NT2/D1 (cell line): ENCODE results near the gene CMTM1.

ENCODE experiments used
- DNase-seq: peaks from one replicate; pipeline ENCODE4 v3.0.0-alpha.2; 2011; ENCODE audit warnings: low read depth, low spot score
- H3K27me3 ChIP-seq: 2 replicates; pipeline ENCODE4 v1.6.0; 2011; ENCODE audit warnings: mild to moderate bottlenecking; ENCODE audit not compliant: insufficient read length, insufficient read depth
- H3K36me3 ChIP-seq: 2 replicates; pipeline ENCODE4 v1.6.1; 2011; ENCODE audit warnings: mild to moderate bottlenecking, low read length, mixed read lengths; ENCODE audit not compliant: insufficient read depth, insufficient read length
- H3K4me1 ChIP-seq: 2 replicates; pipeline ENCODE4 v1.5.1; 2011; ENCODE audit not compliant: insufficient read depth, insufficient read length
- H3K4me3 ChIP-seq: 2 replicates; pipeline ENCODE4 v1.5.1; 2011; ENCODE audit warnings: low read depth; ENCODE audit not compliant: insufficient read length
- H3K9ac ChIP-seq: 2 replicates; pipeline ENCODE4 v1.6.0; 2011; ENCODE audit warnings: low read depth; ENCODE audit not compliant: insufficient read length
- H3K9me3 ChIP-seq: 2 replicates; pipeline ENCODE4 v1.5.1; 2011; ENCODE audit warnings: mild to moderate bottlenecking, low read length; ENCODE audit not compliant: insufficient read depth
- SUZ12 ChIP-seq: IDR thresholded peaks from 2 replicates; pipeline ENCODE4 v1.6.1; 2011; ENCODE audit not compliant: insufficient read length, insufficient read depth; ENCODE audit errors: extremely low read depth
- YY1 ChIP-seq: IDR thresholded peaks from 2 replicates; pipeline ENCODE4 v1.6.1; 2011; ENCODE audit not compliant: insufficient read length, insufficient read depth
- ZNF274 ChIP-seq: IDR thresholded peaks from 2 replicates; pipeline ENCODE4 v1.6.1; 2011; ENCODE audit warnings: mild to moderate bottlenecking, low read depth, low read length

CMTM1 gene

GRCh38 chr16:66576296-66576695 is 10.1 kb downstream of the CMTM1 start:
- no peak overlapping the region for H3K9ac ChIP-seq
- no peaks in the 10 kb centered on the region for H3K36me3 ChIP-seq
- H3K9me3 ChIP-seq, result no peaks in the 10 kb centered on the region
- H3K4me3 ChIP-seq, result no peak overlapping the region
- peaks cover 3% of the 10 kb centered on the region for H3K27me3 ChIP-seq
- no peak for TF ChIP-seq SUZ12
- no peak for TF ChIP-seq YY1
- TF ChIP-seq ZNF274, result no peak
- peaks cover 10% of the 10 kb centered on the region for H3K4me1 ChIP-seq
- no peak for DNase-seq

- H3K9ac ChIP-seq, result no peak within 1 kb of the TSS
- H3K27me3 ChIP-seq, result no peaks in the 10 kb centered on the region
- H3K4me1 ChIP-seq, result peaks cover 10% of the 10 kb centered on the region
- TF ChIP-seq ZNF274 (no peak), SUZ12 (no peak)
- H3K9me3 ChIP-seq, result no peaks in the 10 kb centered on the region
- no peaks in the 10 kb centered on the region for H3K36me3 ChIP-seq
- H3K4me3 ChIP-seq, result no peak within 1 kb of the TSS
- DNase-seq, result no peak
Measured at GRCh38 chr16:66578651-66579531, 12.7 kb downstream of the CMTM1 start, which contains the start of gene CMTM2. TSS of gene CMTM2 (plus strand) at chr16:66579463. CDS start at chr16:66579608, 145 bp downstream.

- Histone ChIP-seq H3K9me3 (no peaks in the 10 kb centered on the region), H3K4me3 (no peak overlapping the region), H3K27me3 (no peaks in the 10 kb centered on the region), H3K4me1 (peaks cover 10% of the 10 kb centered on the region), H3K9ac (no peak overlapping the region), H3K36me3 (no peaks in the 10 kb centered on the region)
- no peak for DNase-seq
- TF ChIP-seq YY1 (no peak), SUZ12 (no peak), ZNF274 (no peak)
Measured at GRCh38 chr16:66580605-66581209, 14.5 kb downstream of the CMTM1 start.

DNA sequence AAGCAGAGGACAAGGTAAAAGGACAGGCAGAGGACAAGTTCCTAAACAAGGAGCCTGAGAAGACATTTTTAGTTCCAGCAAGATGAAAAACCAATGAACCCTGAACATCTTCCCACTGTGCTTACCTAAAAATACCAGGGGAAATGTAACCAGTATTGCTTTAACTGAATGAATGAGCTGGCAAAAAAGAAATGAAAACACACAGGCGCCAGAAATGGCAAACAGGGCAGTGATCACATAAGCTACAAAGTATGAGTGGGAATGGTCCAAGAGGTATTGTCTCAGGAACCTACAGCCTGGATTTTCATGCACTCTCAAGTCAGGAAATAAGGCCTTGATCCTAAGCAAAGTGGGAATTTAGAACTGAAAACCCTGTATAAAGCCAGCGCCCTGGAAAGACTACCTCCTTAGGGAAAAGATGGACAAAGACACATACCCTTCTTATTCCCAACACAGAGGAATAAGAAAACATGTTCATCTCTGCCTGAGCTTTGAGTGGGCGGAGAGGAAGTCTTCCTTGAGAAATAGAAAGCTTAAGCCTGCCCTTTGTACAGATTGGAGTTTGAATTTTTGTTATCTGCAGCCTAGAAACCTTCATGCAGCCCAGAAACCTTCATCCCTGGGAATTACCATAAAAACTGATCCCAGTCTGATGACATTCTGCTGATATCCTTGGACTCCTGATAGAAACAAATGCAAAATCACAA is 15.2 kb downstream of the CMTM1 start:
- TF ChIP-seq ZNF274 (no peak), YY1 (no peak), SUZ12 (no peak)
- Histone ChIP-seq H3K27me3 (no peaks in the 10 kb centered on the region), H3K9me3 (no peaks in the 10 kb centered on the region), H3K9ac (no peak overlapping the region), H3K36me3 (no peaks in the 10 kb centered on the region), H3K4me3 (no peak overlapping the region), H3K4me1 (peaks cover 13% of the 10 kb centered on the region)
- DNase-seq, result no peak

- Histone ChIP-seq H3K4me1 (peaks cover 5% of the 10 kb centered on the region), H3K4me3 (no peak overlapping the region)
- no peak for DNase-seq
Measured at GRCh38 chr16:66585481-66586239, 19.4 kb downstream of the CMTM1 start.

DNA sequence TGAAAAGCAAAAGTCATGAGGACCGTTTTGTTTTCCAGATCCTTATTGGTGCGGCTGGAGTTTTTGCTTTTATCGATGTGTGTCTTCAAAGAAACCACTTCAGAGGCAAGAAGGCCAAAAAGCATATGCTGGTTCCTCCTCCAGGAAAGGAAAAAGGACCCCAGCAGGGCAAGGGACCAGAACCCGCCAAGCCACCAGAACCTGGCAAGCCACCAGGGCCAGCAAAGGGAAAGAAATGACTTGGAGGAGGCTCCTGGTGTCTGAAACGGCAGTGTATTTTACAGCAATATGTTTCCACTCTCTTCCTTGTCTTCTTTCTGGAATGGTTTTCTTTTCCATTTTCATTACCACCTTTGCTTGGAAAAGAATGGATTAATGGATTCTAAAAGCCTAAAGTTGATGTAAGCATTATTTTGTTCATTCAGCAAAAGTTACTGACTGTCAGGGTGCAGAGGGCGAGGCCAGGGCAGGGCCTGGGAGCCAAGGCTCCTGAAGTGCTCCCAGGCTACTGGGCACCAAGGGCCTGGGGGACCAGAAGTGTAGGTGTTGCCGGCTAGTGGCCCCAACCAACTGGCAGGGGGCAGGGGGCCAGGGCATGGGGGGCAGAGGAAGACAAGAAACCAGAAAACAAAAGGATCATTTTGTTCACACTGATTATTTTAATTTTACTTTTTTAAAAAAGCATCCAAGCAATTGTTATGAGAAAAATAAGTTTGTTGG is 21.8 kb downstream of the CMTM1 start:
- no peak for DNase-seq
- Histone ChIP-seq H3K9me3 (no peaks in the 10 kb centered on the region), H3K9ac (no peak overlapping the region), H3K27me3 (no peaks in the 10 kb centered on the region), H3K36me3 (no peaks in the 10 kb centered on the region), H3K4me1 (peaks cover 6% of the 10 kb centered on the region), H3K4me3 (no peak overlapping the region)
- TF ChIP-seq SUZ12 (no peak), ZNF274 (no peak), YY1 (no peak)

More at GRCh38 chr16:66585481-66586239, 19.4 kb downstream of the CMTM1 start:
- Histone ChIP-seq H3K9me3 (no peaks in the 10 kb centered on the region), H3K27me3 (no peaks in the 10 kb centered on the region), H3K36me3 (no peaks in the 10 kb centered on the region), H3K9ac (no peak overlapping the region)
- TF ChIP-seq SUZ12, result no peak
- no peak for TF ChIP-seq ZNF274
- no peak for TF ChIP-seq YY1
